ENCODE data around the gene EIF4E3.

- TF ChIP-seq CTCF (IDR thresholded peaks at IDR 0.05): no peak
- no peak for TF ChIP-seq POLR2A (IDR thresholded peaks at IDR 0.05)
These were observed 944 bp upstream of the EIF4E3 start for GRCh38 chr3:71726146-71726545.

Data from lower leg skin (tissue), 3 donors.